Fibroblast of skin of abdomen (primary cell): ENCODE data around the gene DLK2.
"Not testable (repeated sequence)": the region's sequence is repeated elsewhere in the genome, so short reads cannot be mapped to it uniquely, and the experiment has no call there.

Experiments
- DNase-seq: peaks from one replicate; pipeline ENCODE4 v3.0.0-alpha.2; 2013

Gene DLK2

DNA sequence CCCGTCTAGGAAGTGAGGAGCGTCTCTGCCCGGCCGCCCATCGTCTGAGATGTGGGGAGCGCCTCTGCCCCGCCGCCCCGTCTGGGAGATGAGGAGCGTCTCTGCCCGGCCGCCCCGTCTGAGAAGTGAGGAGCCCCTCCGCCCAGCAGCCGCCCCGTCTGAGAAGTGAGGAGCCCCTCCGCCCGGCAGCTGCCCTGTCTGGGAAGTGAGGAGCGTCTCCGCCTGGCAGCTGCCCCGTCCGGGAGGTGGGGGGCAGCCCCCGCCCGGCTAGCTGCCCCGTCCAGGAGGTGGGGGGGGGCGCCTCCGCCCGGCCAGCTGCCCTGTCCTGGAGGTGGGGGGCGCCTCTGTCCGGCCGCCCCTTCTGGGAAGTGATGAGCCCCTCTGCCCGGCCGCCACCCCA is 30.3 kb downstream of the DLK2 start:
- DNase-seq: not testable (repeated sequence)

DNA sequence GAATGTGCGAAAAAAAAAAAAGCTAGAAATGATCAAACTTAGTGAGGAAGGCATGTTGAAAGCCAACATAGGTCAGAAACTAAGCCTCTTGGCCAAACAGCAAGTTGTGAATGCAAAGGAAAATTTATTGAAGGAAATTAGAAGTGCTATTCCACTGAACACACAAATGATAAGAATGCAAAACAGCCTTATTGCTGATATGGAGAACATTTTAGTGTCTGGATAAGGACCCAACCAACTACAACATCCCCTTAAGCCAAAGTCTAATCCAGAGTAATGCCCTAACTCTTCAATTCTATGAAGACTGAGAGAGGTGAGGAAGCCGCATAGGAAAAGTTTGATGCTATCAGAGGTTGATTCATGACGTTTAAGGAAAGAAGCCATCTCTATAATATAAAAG is 33.5 kb downstream of the DLK2 start:
- no peak for DNase-seq

DNA sequence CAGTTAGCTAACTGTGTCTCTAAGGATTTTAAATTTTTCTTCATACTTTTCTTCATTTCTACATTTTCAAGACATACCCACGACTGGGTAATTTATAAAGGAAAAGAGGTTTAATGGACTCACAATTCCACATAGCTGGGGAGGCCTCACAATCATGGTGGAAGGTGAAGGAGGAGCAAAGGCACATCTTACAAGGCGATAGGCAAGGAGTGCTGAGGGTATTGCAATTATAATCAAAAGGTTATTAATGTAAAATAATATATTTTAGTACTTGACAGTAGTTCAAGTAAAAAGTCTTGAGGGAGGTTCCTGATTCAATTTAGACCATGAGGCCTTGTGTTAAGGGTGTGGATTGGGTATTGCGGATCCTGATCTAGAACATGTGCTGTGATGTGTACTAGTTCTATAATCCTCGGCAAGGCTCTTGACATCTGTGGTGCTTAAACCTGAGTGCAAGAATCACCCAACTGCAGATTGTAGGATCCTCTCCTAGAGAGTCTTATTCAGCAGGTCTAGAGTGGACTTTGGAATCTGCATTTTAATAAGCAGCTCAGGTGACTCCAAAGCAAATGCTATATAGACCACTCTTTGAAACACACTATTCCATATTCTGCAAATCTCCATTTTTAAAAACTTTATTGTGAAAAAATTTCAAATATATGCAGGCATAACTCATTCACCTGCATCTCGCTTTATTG is 35.2 kb downstream of the DLK2 start:
- DNase-seq: no peak

DNA sequence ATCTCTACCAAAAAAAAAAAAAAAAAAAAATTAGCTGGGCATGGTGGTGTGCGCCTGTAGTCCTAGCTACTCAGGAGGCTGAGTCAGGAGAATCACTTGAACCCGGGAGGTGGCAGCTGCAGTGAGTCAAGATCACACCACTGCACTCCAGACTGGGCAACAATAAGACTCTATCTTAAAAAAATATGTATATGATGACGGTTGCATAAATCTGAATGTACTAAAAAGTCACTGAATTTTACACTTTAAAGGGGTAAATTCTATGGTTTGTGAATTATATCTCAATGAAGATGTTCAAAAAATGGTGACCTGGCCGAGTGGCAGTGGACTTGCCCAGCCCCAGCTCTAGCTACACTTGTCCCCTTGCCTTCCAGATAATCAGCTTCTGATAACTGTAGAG is 38.4 kb downstream of the DLK2 start:
- DNase-seq: no peak

DNA sequence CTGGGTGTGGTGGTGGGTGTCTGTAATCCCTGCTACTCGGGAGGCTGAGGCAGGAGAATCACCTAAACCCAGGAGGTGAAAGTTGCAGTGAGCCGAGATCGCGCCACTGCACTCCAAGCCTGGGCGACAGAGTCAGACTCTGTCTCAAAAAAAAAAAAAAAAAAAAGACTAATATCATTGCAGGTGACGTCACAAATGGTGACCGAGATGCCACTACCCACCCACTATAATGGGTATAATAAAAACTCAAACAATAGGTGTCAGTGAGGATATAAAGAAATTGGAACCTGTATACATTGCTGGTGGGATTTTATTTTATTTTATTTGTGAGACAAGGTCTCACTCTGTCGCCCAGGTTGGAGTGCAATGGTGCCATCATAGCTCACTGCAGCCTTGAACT is 40.1 kb downstream of the DLK2 start:
- DNase-seq: not testable (repeated sequence)

DNA sequence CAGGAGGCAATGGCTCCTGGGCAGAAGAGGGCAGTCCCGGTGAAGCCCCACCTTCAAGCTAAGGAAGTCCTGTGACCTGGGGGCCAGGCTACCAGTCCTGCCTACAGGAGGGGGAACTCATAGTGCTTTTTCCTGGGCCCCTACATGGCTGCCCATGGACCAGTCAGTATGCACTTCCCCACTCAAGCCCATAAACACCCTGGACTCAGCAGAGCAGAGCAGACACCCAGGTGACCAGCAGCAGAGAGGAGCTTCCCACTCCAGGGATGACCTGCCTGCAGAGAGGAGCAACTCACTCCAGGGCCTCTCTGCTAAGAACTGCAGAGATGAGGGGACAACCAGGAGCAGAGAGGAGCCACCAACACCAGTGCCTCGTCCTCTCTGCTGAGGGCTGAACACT is 42.3 kb downstream of the DLK2 start:
- no peak for DNase-seq

DNA sequence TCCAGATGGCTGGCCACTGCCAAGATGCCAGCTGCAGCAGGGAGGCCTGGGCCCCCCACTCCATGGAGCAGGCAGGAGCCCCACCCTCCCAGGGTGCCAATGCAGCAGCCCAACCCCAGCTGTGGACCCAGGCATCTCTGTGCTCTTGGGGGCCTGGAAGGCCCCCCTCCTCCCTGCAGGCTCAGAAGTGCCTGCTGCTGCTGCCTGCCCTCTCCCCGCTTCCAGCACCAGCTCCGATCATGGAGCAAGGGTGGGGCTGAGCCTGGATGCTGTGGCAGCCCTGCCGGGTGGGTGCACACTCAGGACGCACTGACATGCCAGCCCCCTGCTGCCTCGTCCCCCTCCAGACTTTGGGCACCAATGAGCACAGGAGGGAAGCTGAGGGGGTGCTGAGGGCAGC is 42.8 kb downstream of the DLK2 start:
- no peak for DNase-seq

DNA sequence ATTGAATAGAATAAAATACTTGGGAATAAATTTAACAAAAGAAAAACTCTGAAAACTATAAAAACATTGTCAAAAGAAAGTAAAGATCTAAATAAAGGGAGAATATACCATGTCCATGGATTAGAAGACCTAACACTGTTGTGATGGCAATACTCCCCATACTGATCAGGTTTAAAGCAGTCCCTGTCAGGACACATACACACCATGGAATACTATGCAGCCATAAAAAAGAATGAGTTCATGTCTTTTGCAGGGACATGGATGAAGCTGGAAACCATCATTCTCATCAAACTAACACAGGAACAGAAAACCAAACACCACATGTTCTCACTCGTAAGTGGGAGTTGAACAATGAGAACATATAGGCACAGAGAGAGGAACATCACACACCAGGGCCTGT is 44.6 kb downstream of the DLK2 start:
- DNase-seq: not testable (repeated sequence)

DNA sequence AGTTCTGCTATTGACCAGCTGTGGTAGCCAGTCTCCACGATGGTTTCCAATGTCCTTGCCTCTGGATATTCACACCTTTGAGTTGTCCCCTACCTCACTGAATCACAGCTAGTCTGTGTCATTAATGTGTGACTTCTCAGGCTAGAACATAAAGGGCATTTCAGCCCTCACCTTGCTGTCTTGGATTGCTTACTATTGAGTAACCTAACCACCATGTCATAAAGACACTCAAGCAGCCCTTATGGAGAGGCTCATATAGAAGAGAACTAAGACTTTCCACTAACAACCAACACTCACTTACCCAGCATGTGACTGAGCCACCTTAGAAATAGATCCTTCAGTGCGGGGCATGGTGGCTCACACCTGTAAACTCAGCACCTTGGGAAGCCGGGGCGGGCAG is 47.1 kb downstream of the DLK2 start:
- no peak for DNase-seq

DNA sequence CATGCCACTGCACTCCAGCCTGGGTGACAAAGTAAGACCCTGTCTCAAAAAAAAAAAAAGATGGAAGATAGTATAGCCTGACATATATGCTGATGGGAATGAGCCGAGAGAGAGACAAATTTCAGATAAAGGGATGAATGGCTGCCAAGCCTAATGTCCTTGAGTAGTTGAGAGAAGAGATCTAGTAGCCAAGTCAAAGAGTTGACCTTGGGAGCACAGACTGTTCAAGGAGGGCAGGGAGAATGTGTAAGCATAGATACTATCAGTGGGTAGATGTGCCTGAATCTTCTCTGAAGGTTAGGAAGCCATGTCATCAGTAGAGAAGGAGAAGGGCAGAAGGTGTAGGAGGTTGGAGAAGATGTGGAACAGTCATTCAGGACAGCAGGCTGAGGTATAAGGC is 48.1 kb downstream of the DLK2 start:
- DNase-seq: no peak

DNA sequence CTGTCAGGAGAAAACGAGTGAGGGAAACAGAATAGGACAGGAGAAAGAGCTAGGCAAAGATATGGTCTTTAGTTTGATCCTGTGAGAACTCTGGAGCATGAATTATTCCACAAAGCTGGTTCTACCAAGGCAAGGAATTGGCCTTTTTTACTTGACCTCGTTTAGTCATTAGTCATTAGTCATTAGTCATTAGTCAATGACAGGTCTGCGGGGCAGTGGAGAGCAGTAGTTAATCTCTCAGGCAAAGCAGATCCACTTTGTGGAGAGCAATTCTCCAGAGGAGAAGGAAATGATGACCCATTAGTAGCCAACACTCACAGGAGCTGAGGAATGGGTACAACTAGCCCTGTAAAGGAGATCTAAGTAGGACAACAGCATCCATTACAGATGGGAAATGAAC is 50.0 kb downstream of the DLK2 start:
- no peak for DNase-seq

DNA sequence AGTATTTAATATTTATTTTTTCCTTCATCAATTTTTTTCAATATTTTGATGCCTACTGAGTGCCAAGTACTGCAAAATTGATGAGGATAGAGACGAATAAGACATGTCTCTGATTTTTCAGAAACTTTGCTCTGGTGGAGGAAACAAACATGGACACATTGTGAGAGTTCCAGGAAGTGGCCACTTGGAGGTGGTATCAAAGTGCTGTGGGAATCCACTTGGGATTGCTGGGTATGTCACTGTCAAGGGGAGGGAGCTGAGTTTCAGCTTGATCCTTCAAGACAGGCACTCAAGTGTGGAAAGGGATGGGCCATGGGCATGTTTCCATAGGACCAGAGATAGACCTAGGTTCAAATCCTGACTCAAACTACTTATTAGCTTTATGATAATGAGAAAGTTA is 52.5 kb downstream of the DLK2 start:
- DNase-seq: no peak

DNA sequence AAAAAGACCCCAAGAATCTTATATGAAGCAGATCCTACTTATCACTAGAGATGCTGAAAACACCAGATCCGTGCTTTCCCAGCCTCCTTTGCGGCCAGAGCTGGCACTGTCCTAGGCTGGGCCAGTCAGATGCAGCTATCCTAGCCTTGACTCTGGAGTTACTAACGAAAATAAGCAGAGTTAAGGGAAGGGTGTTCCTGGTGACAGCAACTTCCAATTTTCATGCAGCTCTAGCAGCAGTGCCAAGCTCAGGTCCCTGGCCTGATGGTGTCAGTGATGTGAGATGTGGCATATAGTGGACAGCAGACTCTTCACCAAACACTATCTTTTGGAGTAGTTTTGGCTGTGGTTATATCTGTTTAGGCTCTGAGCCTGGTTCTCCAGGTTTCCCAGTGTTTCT is 53.6 kb downstream of the DLK2 start:
- no peak for DNase-seq
